IMR-90 (cell line): ENCODE results near the gene ERICH6B. TPM values are rescaled to one million over a fixed set of nuclear protein-coding genes. Genes with fewer than 3 reads are reported as not detected.

Experiments
- ATAC-seq: fragments of 200-7000 bp; cut with Tn5 transposase; 2 replicates; pipeline ENCODE4 v1.9.1; 2020; ENCODE audit warnings: low read depth, mild to moderate bottlenecking, moderate library complexity
- BruUV-seq: library from RNA; stranded (reverse); fragments of 400-500 nt; replicated peaks from 2 replicates; lab custom pipeline; 2021; lab: Mats Ljungman, UMichigan
- CTCF ChIA-PET: fragments of 300-600 bp; formaldehyde crosslinking; extraction: SDS; loops from one replicate; lab custom pipeline; 2021; ENCODE audit warnings: antibody characterized with exemption; lab: Yijun Ruan, JAX
- POLR2A ChIA-PET: fragments of 300-600 bp; sonication (Branson Sonifier 250); formaldehyde crosslinking; loops from one replicate; lab custom pipeline; 2022; ENCODE audit warnings: antibody characterized with exemption; ENCODE audit not compliant: unreplicated experiment; lab: Charles Lee
- DNase-seq: peaks from one replicate; pipeline ENCODE4 v3.0.0; 2013
- H2AFZ ChIP-seq: replicated peaks from 2 replicates; pipeline ENCODE3; 2013; ENCODE audit warnings: low read length, mild to moderate bottlenecking; ENCODE audit not compliant: poor library complexity
- H2AK5ac ChIP-seq: 2 replicates; pipeline ENCODE4 v1.6.1; 2013; ENCODE audit warnings: low read depth, low read length, inconsistent platforms
- H2AK9ac ChIP-seq: replicated peaks from 2 replicates; pipeline ENCODE3; 2013; ENCODE audit warnings: mild to moderate bottlenecking, low read depth, low read length, moderate library complexity; ENCODE audit not compliant: poor library complexity
- H2BK120ac ChIP-seq: 2 replicates; pipeline ENCODE4 v1.6.1; 2013; ENCODE audit warnings: low read depth, low read length, inconsistent platforms
- H2BK15ac ChIP-seq: 3 replicates; pipeline ENCODE4 v1.6.1; 2013; ENCODE audit warnings: low read depth, low read length, inconsistent platforms
- H2BK20ac ChIP-seq: 2 replicates; pipeline ENCODE4 v1.6.1; 2013; ENCODE audit warnings: low read depth, mild to moderate bottlenecking, inconsistent platforms, low read length, moderate library complexity
- H2BK5ac ChIP-seq: 2 replicates; pipeline ENCODE4 v1.6.1; 2013; ENCODE audit warnings: mild to moderate bottlenecking, low read depth, low read length, inconsistent platforms; ENCODE audit not compliant: poor library complexity, severe bottlenecking
- H3K14ac ChIP-seq: replicated peaks from 2 replicates; pipeline ENCODE4 v1.6.1; 2013; ENCODE audit warnings: low read depth, low read length, inconsistent platforms
- H3K18ac ChIP-seq: 2 replicates; pipeline ENCODE4 v1.6.1; 2013; ENCODE audit warnings: low read depth, low read length, control low read depth
- H3K23ac ChIP-seq: 2 replicates; pipeline ENCODE4 v1.6.1; 2013; ENCODE audit warnings: low read depth, low read length, inconsistent platforms
- H3K27ac ChIP-seq: 2 replicates; pipeline ENCODE4 v1.5.1; 2013; ENCODE audit warnings: mild to moderate bottlenecking, control low read depth, low read length; ENCODE audit not compliant: insufficient read depth
- H3K27me3 ChIP-seq: 2 replicates; pipeline ENCODE4 v1.6.1; 2013; ENCODE audit warnings: low read length; ENCODE audit not compliant: control insufficient read depth, insufficient read depth
- H3K36me3 ChIP-seq: 2 replicates; pipeline ENCODE4 v1.6.1; 2013; ENCODE audit warnings: low read length, mixed read lengths; ENCODE audit not compliant: control insufficient read depth, insufficient read depth
- H3K4ac ChIP-seq: 2 replicates; pipeline ENCODE4 v1.6.1; 2013; ENCODE audit warnings: low read depth, low read length, inconsistent platforms
- H3K4me1 ChIP-seq: 2 replicates; pipeline ENCODE4 v1.6.1; 2013; ENCODE audit warnings: low read length, mixed read lengths; ENCODE audit not compliant: control insufficient read depth, insufficient read depth
- H3K4me2 ChIP-seq: 2 replicates; pipeline ENCODE4 v1.6.1; 2013; ENCODE audit warnings: low read depth, mild to moderate bottlenecking, control low read depth, low read length, moderate library complexity
- H3K4me3 ChIP-seq: 2 replicates; pipeline ENCODE4 v1.5.1; 2013; ENCODE audit warnings: low read depth, mild to moderate bottlenecking, control low read depth, low read length, moderate library complexity; ENCODE audit not compliant: insufficient read depth
- H3K56ac ChIP-seq: 2 replicates; pipeline ENCODE4 v1.6.1; 2013; ENCODE audit warnings: low read length, inconsistent platforms; ENCODE audit not compliant: insufficient read depth; ENCODE audit errors: extremely low read depth
- H3K79me1 ChIP-seq, 2 experiments: 2 replicates each; pipeline ENCODE4 v1.6.1; 2013; ENCODE audit warnings: low read length in 2 of 2, inconsistent platforms in 1 of 2, low read depth in 1 of 2
- H3K9ac ChIP-seq: 2 replicates; pipeline ENCODE4 v1.6.1; 2013; ENCODE audit warnings: low read depth, low read length, control low read depth
- H3K9me1 ChIP-seq: 2 replicates; pipeline ENCODE4 v1.6.1; 2013; ENCODE audit warnings: low read length, inconsistent platforms; ENCODE audit not compliant: insufficient read depth
- H3K9me3 ChIP-seq: 2 replicates; pipeline ENCODE4 v1.6.1; 2013; ENCODE audit warnings: low read length; ENCODE audit not compliant: control insufficient read depth, insufficient read depth
- H4K20me1 ChIP-seq: 2 replicates; pipeline ENCODE4 v1.6.1; 2013; ENCODE audit warnings: low read length, inconsistent platforms; ENCODE audit not compliant: insufficient read depth
- H4K5ac ChIP-seq: 2 replicates; pipeline ENCODE4 v1.6.1; 2013; ENCODE audit warnings: mild to moderate bottlenecking, low read depth, low read length, control low read depth
- H4K8ac ChIP-seq, 2 experiments: 2 replicates each; pipeline ENCODE4 v1.6.1; 2013; ENCODE audit warnings: low read depth in 2 of 2, low read length in 2 of 2, control low read depth in 1 of 2, inconsistent platforms in 1 of 2
- H4K91ac ChIP-seq: 2 replicates; pipeline ENCODE4 v1.6.1; 2013; ENCODE audit warnings: low read depth, low read length, inconsistent platforms; ENCODE audit not compliant: insufficient read depth
- BHLHE40 ChIP-seq: fragments of 150-350 bp; IDR thresholded peaks from 2 replicates; pipeline ENCODE4 v1.6.1; 2016; ENCODE audit warnings: mild to moderate bottlenecking, low read depth, low read length
- CHD1 ChIP-seq: IDR thresholded peaks from 2 replicates; pipeline ENCODE4 v1.6.1; 2012; ENCODE audit warnings: low read depth, low read length, improper control_type of control experiment
- MAZ ChIP-seq: IDR thresholded peaks from 2 replicates; pipeline ENCODE4 v1.6.1; 2012; ENCODE audit warnings: low read depth, mild to moderate bottlenecking, low read length, improper control_type of control experiment, moderate library complexity, borderline replicate concordance
- POLR2A ChIP-seq: IDR thresholded peaks from 2 replicates; pipeline ENCODE4 v1.6.1; 2012; ENCODE audit warnings: mild to moderate bottlenecking, low read depth, low read length
- RCOR1 ChIP-seq: IDR thresholded peaks from 2 replicates; pipeline ENCODE4 v1.6.1; 2012; ENCODE audit warnings: mild to moderate bottlenecking, low read length, improper control_type of control experiment; ENCODE audit not compliant: insufficient replicate concordance
- RFX5 ChIP-seq: IDR thresholded peaks from 2 replicates; pipeline ENCODE4 v1.8.0; 2012; ENCODE audit warnings: low read depth, mild to moderate bottlenecking, low read length, moderate library complexity
- SMC3 ChIP-seq: fragments of 150-350 bp; IDR thresholded peaks from 2 replicates; pipeline ENCODE4 v1.6.1; 2016; ENCODE audit warnings: low read depth, mild to moderate bottlenecking, antibody characterized with exemption, low read length, moderate library complexity
- WGBS, 2 experiments: methylation state at CpG; one replicate each; pipeline versions ENCODE4 v1.1.5 to v1.1.7; 2013; ENCODE audit warnings: missing lambda C conversion rate in 2 of 2; ENCODE audit not compliant: insufficient read length in 1 of 2; ENCODE audit errors: extremely low coverage in 2 of 2; 5-methylcytosine and 5-hydroxymethylcytosine counted together
- dilution Hi-C: fragments of 300-500 bp; cut with HindIII; formaldehyde crosslinking; loops from one replicate; pipeline ENCODE4 v1.14.3; 2018; ENCODE audit warnings: low sequenced_read_pairs; ENCODE audit not compliant: unreplicated experiment
- in situ Hi-C: fragments of 300-500 bp; cut with MboI; formaldehyde crosslinking; loops from 3 replicates; pipeline ENCODE4 v1.14.3; 2019; ENCODE audit warnings: low sequenced_read_pairs, inconsistent platforms, mixed read lengths
- intact Hi-C: fragments of 100-400 bp; cut with micrococcal nuclease; formaldehyde crosslinking; loops from 2 replicates; pipeline ENCODE4 v1.10.0; 2022
- polyA plus RNA-seq, 3 experiments: library from polyadenylated mRNA; depleted of rRNA; stranded (reverse); fragments of >200 nt; gene quantifications; 2 replicates each; pipeline ENCODE4 v1.2.3, GENCODE V29; 2012; ENCODE audit warnings: low replicate concordance in 1 of 3
- total RNA-seq: library from RNA; depleted of rRNA; stranded (reverse); fragments of >200 nt; gene quantifications from 2 replicates; pipeline ENCODE4 v1.2.3, GENCODE V29; 2012
- TF ChIP-seq, protein P1 (sequence below): fragments of 150-350 bp; IDR thresholded peaks from 2 replicates; pipeline ENCODE4 v1.6.1; 2017; ENCODE audit warnings: mild to moderate bottlenecking, antibody characterized with exemption, low read length, low read depth
- TF ChIP-seq, protein P2 (sequence below): conservative IDR thresholded peaks from 2 replicates; pipeline ENCODE4 v1.5.1; 2012; ENCODE audit warnings: mild to moderate bottlenecking, low read depth, low read length, improper control_type of control experiment

The ERICH6B gene
- total and polyA plus RNA-seq, 2 of the 4 experiments (the other 2 are of a cell fraction) = not detected

DNA sequence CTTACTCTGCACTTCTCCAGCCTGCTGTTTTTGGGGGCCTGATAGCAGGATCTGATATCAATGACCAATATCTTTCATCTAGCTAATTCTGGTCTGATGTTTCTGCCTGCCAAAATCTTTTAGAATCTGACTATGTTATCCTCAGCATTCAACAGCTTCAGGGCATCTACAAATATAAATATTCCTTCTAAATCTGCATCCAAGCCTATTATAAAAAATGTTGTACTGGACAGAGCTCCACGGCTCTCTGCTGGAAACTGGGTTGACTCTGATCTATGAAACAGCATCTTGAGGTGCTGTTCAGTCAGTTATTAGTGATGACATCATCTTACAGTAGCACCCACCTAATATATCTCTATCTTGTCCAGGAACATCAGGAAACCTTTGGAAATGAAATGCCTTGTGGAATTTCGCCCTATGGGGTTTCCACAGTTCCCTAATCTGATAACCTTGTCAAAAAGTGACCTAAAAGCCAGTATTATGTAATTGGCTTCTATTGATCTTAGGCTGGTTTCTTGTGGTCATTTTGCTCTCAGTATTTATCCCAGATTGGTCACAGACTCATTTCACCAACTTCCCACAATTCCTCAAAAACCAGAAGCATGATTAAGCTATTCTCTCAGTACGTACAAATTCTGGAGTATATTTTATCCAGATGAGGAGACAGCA, 33.0 kb downstream of the ERICH6B start:
- Histone ChIP-seq H2BK20ac (no peak overlapping the region), H3K4ac (no peak overlapping the region), H2AK9ac (no peak overlapping the region), H3K9me1 (no peaks in the 10 kb centered on the region), H4K5ac (no peak overlapping the region), H2BK120ac (no peak overlapping the region), H2AFZ (no peak overlapping the region), H3K9ac (no peak overlapping the region), H3K4me1 (no peaks in the 10 kb centered on the region), H4K91ac (no peak overlapping the region), H4K20me1 (no peaks in the 10 kb centered on the region), H3K4me2 (no peak overlapping the region), H3K9me3 (no peaks in the 10 kb centered on the region), H4K8ac (no peak overlapping the region), H2BK15ac (no peak overlapping the region), H3K27ac (no peak overlapping the region), H3K36me3 (no peaks in the 10 kb centered on the region), H3K27me3 (peaks cover 21% of the 10 kb centered on the region), H3K56ac (no peak overlapping the region), H3K14ac (no peak overlapping the region), H3K18ac (no peak overlapping the region), H2AK5ac (no peak overlapping the region), H3K79me1 (no peaks in the 10 kb centered on the region), H2BK5ac (no peak overlapping the region), H3K23ac (no peak overlapping the region), H3K4me3 (no peak overlapping the region)
- no CpG with 5 or more reads among the region's 3 CpGs for WGBS, 2 experiments
- in situ Hi-C loops = no loop called here
- dilution Hi-C loops = no loop called here
- ATAC-seq (no peak), DNase-seq (no peak)
- no TSS peak for BruUV-seq
- intact Hi-C loops = no loop called here
- ChIA-PET CTCF (interaction anchor here (1.0 kb wide), 1 partner anchor 19 kb away, joined by 3 read pairs; no protein-coding TSS in a partner anchor), POLR2A (no interaction called here)
- TF ChIP-seq SMC3 (no peak), MAZ (no peak), CHD1 (no peak), POLR2A (no peak), RFX5 (no peak), BHLHE40 (no peak), RCOR1 (no peak)
- TF ChIP-seq, protein P1, sequence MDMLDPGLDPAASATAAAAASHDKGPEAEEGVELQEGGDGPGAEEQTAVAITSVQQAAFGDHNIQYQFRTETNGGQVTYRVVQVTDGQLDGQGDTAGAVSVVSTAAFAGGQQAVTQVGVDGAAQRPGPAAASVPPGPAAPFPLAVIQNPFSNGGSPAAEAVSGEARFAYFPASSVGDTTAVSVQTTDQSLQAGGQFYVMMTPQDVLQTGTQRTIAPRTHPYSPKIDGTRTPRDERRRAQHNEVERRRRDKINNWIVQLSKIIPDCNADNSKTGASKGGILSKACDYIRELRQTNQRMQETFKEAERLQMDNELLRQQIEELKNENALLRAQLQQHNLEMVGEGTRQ = no peak
- TF ChIP-seq, protein P2, sequence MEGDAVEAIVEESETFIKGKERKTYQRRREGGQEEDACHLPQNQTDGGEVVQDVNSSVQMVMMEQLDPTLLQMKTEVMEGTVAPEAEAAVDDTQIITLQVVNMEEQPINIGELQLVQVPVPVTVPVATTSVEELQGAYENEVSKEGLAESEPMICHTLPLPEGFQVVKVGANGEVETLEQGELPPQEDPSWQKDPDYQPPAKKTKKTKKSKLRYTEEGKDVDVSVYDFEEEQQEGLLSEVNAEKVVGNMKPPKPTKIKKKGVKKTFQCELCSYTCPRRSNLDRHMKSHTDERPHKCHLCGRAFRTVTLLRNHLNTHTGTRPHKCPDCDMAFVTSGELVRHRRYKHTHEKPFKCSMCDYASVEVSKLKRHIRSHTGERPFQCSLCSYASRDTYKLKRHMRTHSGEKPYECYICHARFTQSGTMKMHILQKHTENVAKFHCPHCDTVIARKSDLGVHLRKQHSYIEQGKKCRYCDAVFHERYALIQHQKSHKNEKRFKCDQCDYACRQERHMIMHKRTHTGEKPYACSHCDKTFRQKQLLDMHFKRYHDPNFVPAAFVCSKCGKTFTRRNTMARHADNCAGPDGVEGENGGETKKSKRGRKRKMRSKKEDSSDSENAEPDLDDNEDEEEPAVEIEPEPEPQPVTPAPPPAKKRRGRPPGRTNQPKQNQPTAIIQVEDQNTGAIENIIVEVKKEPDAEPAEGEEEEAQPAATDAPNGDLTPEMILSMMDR = no peak
